Esophagus squamous epithelium (tissue), 4 donors: Measurements from ENCODE around the gene PLAC1.

Experiments
- CTCF ChIP-seq, 6 experiments: fragments of 450-650 bp in 4 of 6; fragments of 200-600 bp in 2 of 6; sonication (generic) in 2 of 6; IDR thresholded peaks; one replicate each; pipeline ENCODE4 v1.5.1; 2016 to 2019; ENCODE audit warnings: antibody characterized with exemption in 6 of 6, mild to moderate bottlenecking in 4 of 6, moderate library complexity in 4 of 6
- POLR2A ChIP-seq, 4 donors: fragments of 450-650 bp; IDR thresholded peaks; one replicate each; pipeline ENCODE4 v1.6.1; 2017; ENCODE audit warnings: antibody characterized with exemption in 4 of 4, mild to moderate bottlenecking in 4 of 4, moderate library complexity in 3 of 4

- no peak for TF ChIP-seq CTCF (IDR thresholded peaks at IDR 0.05)
- no peak for TF ChIP-seq POLR2A (IDR thresholded peaks at IDR 0.05)
Measured at GRCh38 chrX:134685668-134686067, 27.4 kb upstream of the PLAC1 start.
